ENCODE data around the gene RGS12. TPM values are rescaled to one million over a fixed set of nuclear protein-coding genes. Genes with fewer than 3 reads are reported as not detected.

The RGS12 gene
- total RNA-seq, 1 donor from 2014 or later, result 81.9 TPM

DNA sequence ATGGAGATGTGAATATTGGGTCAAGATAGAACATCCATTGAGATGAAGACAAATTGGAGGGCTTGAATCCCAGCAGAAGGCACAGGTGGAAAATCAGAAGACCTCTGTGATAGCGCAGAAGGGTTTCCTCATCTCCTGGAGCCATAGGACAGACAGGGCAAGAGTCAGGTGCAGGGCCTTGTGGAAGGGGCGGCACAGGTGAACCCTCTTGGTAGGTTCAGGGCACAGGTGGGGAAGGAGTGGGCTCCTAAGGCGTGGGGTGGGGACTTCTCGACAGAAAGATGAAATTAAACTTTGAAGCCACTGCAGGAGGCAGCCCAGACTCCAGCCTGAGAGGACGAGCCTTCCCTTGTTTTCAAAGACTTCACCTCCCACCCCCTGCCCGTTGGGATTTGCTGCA lies 9.3 kb upstream of the RGS12 start:
- Mint-ChIP-seq H3K4me3 (no peak overlapping the region), H3K27ac (no peak overlapping the region), H3K4me1 (no peaks in the 10 kb centered on the region), H3K36me3 (peaks cover 4% of the 10 kb centered on the region), H3K9me3 (peaks cover 19% of the 10 kb centered on the region), H3K27me3 (ENCODE audit: low read depth) (peaks cover 10% of the 10 kb centered on the region)
- TF ChIP-seq, protein P1, sequence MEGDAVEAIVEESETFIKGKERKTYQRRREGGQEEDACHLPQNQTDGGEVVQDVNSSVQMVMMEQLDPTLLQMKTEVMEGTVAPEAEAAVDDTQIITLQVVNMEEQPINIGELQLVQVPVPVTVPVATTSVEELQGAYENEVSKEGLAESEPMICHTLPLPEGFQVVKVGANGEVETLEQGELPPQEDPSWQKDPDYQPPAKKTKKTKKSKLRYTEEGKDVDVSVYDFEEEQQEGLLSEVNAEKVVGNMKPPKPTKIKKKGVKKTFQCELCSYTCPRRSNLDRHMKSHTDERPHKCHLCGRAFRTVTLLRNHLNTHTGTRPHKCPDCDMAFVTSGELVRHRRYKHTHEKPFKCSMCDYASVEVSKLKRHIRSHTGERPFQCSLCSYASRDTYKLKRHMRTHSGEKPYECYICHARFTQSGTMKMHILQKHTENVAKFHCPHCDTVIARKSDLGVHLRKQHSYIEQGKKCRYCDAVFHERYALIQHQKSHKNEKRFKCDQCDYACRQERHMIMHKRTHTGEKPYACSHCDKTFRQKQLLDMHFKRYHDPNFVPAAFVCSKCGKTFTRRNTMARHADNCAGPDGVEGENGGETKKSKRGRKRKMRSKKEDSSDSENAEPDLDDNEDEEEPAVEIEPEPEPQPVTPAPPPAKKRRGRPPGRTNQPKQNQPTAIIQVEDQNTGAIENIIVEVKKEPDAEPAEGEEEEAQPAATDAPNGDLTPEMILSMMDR (IDR thresholded peaks at IDR 0.05; ENCODE audit: unreplicated experiment), result no peak
- no peak for DNase-seq (ENCODE audit: low spot score in 2 of 2, unreplicated experiment in 2 of 2)

GRCh38 chr4:3283916-3284315 lies 8.9 kb upstream of the RGS12 start:
- DNase-seq (ENCODE audit: low spot score in 2 of 2, unreplicated experiment in 2 of 2), result no peak
- Mint-ChIP-seq H3K27me3 (ENCODE audit: low read depth) (peaks cover 10% of the 10 kb centered on the region), H3K36me3 (peaks cover 4% of the 10 kb centered on the region), H3K27ac (no peak overlapping the region), H3K9me3 (peaks cover 16% of the 10 kb centered on the region), H3K4me1 (no peaks in the 10 kb centered on the region), H3K4me3 (no peak overlapping the region)
- TF ChIP-seq, protein P1 (IDR thresholded peaks at IDR 0.05; ENCODE audit: unreplicated experiment), result no peak

DNA sequence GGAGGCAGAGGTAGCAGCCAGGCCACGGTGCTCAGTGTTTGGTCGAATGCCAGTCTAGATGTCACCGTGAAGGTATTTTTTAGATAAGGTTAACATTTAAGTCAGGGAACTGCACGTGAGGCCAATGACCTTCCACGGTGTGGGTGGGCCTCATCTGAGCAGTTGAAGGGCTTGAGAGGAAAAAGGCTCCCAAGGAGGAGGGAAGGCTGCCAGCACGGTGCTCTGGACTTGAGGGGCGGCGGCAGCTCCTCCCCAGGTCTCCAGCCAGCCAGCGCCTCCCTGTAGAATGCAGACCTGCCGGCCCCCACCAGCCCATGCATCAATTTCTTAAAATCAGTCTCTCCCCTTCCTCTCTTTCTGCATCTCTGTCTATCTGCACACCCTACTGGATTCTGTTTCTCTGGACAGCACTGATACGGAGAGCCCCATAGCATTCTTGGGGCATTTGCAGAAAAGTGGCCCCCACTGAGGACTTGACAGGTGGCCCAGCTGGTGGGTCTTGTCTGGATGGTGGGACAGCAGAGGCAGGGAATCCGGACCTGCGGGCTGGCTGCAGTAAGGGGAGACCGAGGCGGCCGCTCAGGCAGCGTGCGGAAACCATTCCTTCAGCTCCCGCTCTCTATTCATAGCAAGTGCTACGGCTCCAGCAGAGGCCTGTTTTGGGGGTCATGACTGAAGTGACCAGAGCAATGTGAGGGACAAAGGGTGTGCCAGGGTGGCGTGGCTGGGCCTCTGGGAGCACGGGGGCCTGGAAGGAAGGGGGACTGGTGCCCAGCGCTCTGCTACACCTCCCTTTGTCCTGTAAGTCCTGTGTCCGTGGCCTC lies 7.9 kb upstream of the RGS12 start:
- H3K9me3 Mint-ChIP-seq, result peaks cover 12% of the 10 kb centered on the region

GRCh38 chr4:3285558-3286334 lies 7.1 kb upstream of the RGS12 start:
- Mint-ChIP-seq H3K27ac (no peak overlapping the region), H3K27me3 (ENCODE audit: low read depth) (peaks cover 21% of the 10 kb centered on the region), H3K4me3 (no peak overlapping the region), H3K4me1 (no peaks in the 10 kb centered on the region), H3K9me3 (peaks cover 12% of the 10 kb centered on the region), H3K36me3 (peaks cover 4% of the 10 kb centered on the region)
- TF ChIP-seq, protein P1 (IDR thresholded peaks at IDR 0.05; ENCODE audit: unreplicated experiment), result no peak
- no peak for DNase-seq (ENCODE audit: low spot score in 2 of 2, unreplicated experiment in 2 of 2)

More for the DNA sequence above, 7.9 kb upstream of the RGS12 start:
- Mint-ChIP-seq H3K36me3 (peaks cover 4% of the 10 kb centered on the region), H3K27me3 (ENCODE audit: low read depth) (peaks cover 15% of the 10 kb centered on the region), H3K27ac (no peak overlapping the region), H3K4me1 (no peaks in the 10 kb centered on the region), H3K4me3 (no peak overlapping the region)
- TF ChIP-seq, protein P1 (IDR thresholded peaks at IDR 0.05; ENCODE audit: unreplicated experiment), result no peak
- DNase-seq (ENCODE audit: low spot score in 2 of 2, unreplicated experiment in 2 of 2), result no peak

DNA sequence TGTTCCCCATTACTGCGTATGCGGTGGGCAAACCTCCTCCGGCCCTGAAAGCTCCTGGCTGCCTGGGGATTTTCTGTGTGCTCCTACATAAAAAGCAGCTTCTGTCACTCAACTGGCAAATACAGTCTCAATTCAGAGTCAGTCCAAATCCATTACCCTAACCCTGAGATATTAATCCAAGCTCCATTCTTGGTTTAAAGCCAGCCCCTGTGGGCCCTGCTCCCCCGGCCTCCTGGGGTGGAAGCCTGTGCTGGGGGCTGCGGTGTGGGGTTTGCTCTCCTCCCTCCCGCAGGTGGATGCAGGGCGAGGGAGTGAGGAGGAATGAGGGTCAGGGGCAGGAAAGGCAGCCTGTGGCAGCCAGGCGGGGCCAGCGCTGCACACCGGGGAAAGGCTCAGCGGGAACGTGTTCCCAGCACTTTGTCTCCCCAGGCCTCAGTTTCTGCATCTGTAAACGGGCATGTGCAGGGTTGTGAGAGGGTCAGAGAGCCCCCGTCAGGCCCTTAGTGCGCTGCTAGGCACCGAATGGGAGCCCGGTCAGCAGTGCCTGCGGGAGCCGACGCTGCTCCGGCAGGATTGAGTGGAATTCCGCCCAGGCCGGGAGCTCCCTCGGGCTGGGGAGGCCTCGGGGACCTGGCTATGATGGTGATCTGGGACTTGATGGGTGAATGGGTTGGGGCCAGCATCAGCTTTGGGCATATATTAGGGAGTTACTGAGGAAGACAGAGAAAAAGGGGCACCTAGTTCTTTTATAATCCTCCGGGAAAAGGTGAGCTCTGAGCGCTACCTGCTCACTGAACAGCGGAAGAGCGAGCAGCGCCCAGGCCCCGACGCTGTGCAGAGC lies 6.3 kb upstream of the RGS12 start:
- H3K36me3 Mint-ChIP-seq, result peaks cover 4% of the 10 kb centered on the region
- no peak overlapping the region for H3K27ac Mint-ChIP-seq
- TF ChIP-seq, protein P1 (IDR thresholded peaks at IDR 0.05; ENCODE audit: unreplicated experiment), result no peak
- peaks cover 23% of the 10 kb centered on the region for H3K27me3 Mint-ChIP-seq (ENCODE audit: low read depth)
- H3K4me1 Mint-ChIP-seq, result peaks cover 3% of the 10 kb centered on the region
- H3K4me3 Mint-ChIP-seq, result no peak overlapping the region
- peaks cover 10% of the 10 kb centered on the region for H3K9me3 Mint-ChIP-seq
- peak in 1 of 2 experiments; percentile 34 for DNase-seq (ENCODE audit: low spot score in 2 of 2, unreplicated experiment in 2 of 2)
